HFFc6 (cell line): ENCODE data around the gene MT1F. TPM values are rescaled to one million over a fixed set of nuclear protein-coding genes. Genes with fewer than 3 reads are reported as not detected.

Source experiments
- DNase-seq: peaks from one replicate; pipeline ENCODE4 v3.0.0-alpha.2; 2018
- H3K27ac Mint-ChIP-seq: 2 replicates; pipeline ENCODE4 v1.8.0; 2020; ENCODE audit warnings: mild to moderate bottlenecking, mixed read lengths
- H3K27me3 Mint-ChIP-seq: 2 replicates; pipeline ENCODE4 v1.8.0; 2021; ENCODE audit warnings: mild to moderate bottlenecking, moderate library complexity, mixed read lengths; ENCODE audit not compliant: insufficient read depth
- H3K36me3 Mint-ChIP-seq: 2 replicates; pipeline ENCODE4 v1.8.0; 2021; ENCODE audit warnings: low read depth, mixed read lengths
- H3K4me1 Mint-ChIP-seq: 2 replicates; pipeline ENCODE4 v1.8.0; 2020; ENCODE audit warnings: low read depth, mixed read lengths
- H3K4me3 Mint-ChIP-seq: 2 replicates; pipeline ENCODE4 v1.8.0; 2020; ENCODE audit warnings: mild to moderate bottlenecking, moderate library complexity, mixed read lengths
- H3K9me3 Mint-ChIP-seq: 2 replicates; pipeline ENCODE4 v1.8.0; 2020; ENCODE audit warnings: mild to moderate bottlenecking, mixed read lengths
- long read RNA-seq: library from polyadenylated mRNA; unstranded; transcript quantifications from one replicate; pipeline ENCODE4 v2.0.0, GENCODE V29; 2019
- total RNA-seq, 6 experiments: library from RNA; stranded (reverse); fragmentation: NEBNext Ultra II Directional; extraction: Animal tissue kit (Norgen Biotek cat#: 25700); gene quantifications; 2 replicates in 1 of 6; 3 replicates in 5 of 6; pipeline ENCODE4 v1.2.3, GENCODE V29; 2021
- TF ChIP-seq, protein P1 (sequence below): fragments of 200-600 bp; sonication (generic); IDR thresholded peaks from 2 replicates; pipeline ENCODE4 v1.5.0; 2021; ENCODE audit warnings: antibody characterized with exemption, mild to moderate bottlenecking

Gene MT1F
- not detected for total RNA-seq
- long read RNA-seq, result 0 reads

GRCh38 chr16:56657555-56658326 is at the start of gene MT1F:
TSS of gene MT1F (plus strand) at chr16:56657959. CDS start at chr16:56658059, 100 bp downstream.
- H3K36me3 Mint-ChIP-seq, result 0 out of 2 replicates have a peak, but pooled peaks cover 3% of the 10 kb centered on the region
- H3K4me3 Mint-ChIP-seq, result peak within 1 kb of the TSS; percentile 81
- no peak within 1 kb of the TSS for H3K27ac Mint-ChIP-seq
- H3K9me3 Mint-ChIP-seq, result no peaks in the 10 kb centered on the region
- peaks cover 14% of the 10 kb centered on the region for H3K4me1 Mint-ChIP-seq
- no peak for DNase-seq
- TF ChIP-seq, protein P1, sequence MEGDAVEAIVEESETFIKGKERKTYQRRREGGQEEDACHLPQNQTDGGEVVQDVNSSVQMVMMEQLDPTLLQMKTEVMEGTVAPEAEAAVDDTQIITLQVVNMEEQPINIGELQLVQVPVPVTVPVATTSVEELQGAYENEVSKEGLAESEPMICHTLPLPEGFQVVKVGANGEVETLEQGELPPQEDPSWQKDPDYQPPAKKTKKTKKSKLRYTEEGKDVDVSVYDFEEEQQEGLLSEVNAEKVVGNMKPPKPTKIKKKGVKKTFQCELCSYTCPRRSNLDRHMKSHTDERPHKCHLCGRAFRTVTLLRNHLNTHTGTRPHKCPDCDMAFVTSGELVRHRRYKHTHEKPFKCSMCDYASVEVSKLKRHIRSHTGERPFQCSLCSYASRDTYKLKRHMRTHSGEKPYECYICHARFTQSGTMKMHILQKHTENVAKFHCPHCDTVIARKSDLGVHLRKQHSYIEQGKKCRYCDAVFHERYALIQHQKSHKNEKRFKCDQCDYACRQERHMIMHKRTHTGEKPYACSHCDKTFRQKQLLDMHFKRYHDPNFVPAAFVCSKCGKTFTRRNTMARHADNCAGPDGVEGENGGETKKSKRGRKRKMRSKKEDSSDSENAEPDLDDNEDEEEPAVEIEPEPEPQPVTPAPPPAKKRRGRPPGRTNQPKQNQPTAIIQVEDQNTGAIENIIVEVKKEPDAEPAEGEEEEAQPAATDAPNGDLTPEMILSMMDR, result no peak
- peaks cover 68% of the 10 kb centered on the region for H3K27me3 Mint-ChIP-seq

DNA sequence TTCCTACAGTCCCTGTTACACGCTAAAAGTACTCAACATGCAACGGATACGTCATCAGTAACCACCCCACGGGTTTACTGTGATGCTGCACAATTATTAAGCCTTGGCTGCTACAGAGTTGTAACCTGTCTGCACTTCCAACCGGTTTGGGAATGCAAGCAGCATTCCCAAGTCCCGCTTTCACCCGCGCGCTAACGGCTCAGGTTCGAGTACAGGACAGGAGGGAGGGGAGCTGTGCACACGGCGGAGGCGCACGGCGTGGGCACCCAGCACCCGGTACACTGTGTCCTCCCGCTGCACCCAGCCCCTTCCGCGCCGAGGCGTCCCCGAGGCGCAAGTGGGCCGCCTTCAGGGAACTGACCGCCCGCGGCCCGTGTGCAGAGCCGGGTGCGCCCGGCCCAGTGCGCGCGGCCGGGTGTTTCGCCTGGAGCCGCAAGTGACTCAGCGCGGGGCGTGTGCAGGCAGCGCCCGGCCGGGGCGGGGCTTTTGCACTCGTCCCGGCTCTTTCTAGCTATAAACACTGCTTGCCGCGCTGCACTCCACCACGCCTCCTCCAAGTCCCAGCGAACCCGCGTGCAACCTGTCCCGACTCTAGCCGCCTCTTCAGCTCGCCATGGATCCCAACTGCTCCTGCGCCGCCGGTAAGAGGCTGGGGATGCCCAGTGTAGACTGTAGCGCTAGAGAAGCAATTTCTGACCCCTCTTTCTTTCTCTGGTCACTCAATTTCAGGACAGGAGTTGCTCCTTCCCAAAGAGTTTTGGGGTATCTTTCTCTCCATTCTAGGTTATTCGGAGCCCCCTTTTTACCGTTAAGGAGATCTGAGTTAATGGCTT is 49.5 kb upstream of the MT1F start, which contains the start of gene MT2A:
MT2A (plus strand) TSS at position 542 of the 833 bp plus-strand sequence; CDS start at position 614, 72 bp downstream.
- H3K4me1 Mint-ChIP-seq, result peaks cover 71% of the 10 kb centered on the region
- peak within 1 kb of the TSS; percentile 100 for H3K27ac Mint-ChIP-seq
- TF ChIP-seq, protein P1, result no peak
- H3K9me3 Mint-ChIP-seq, result no peaks in the 10 kb centered on the region
- peaks cover 6% of the 10 kb centered on the region for H3K27me3 Mint-ChIP-seq
- DNase-seq, result peak; percentile 95
- H3K4me3 Mint-ChIP-seq, result peak within 1 kb of the TSS; percentile 98
- H3K36me3 Mint-ChIP-seq, result peaks cover 14% of the 10 kb centered on the region; the same call in 1 of the 2 replicates

DNA sequence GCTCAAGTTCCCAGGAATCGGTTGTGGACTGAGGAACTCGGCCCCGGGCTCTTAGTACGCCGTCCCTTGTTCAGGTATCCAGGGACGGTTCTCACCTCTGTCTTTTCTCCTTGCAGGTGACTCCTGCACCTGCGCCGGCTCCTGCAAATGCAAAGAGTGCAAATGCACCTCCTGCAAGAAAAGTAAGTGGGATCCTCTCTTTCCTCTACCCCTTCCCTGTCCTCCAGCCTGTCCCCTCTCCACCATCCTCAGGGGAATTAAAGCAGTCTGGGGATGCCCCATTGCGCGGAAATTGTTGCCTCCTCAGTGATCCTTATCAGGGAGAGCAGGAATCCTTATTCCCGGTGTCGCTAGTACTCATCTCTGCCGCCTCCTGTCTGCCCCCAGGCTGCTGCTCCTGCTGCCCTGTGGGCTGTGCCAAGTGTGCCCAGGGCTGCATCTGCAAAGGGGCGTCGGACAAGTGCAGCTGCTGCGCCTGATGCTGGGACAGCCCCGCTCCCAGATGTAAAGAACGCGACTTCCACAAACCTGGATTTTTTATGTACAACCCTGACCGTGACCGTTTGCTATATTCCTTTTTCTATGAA is 48.8 kb upstream of the MT1F start:
- DNase-seq, result no peak
- Mint-ChIP-seq H3K27ac (peak overlapping the region; percentile 96), H3K36me3 (peaks cover 14% of the 10 kb centered on the region; the same call in 1 of the 2 replicates), H3K9me3 (no peaks in the 10 kb centered on the region), H3K4me1 (peaks cover 73% of the 10 kb centered on the region), H3K4me3 (peak overlapping the region; percentile 98), H3K27me3 (peaks cover 6% of the 10 kb centered on the region)
- TF ChIP-seq, protein P1, result no peak

DNA sequence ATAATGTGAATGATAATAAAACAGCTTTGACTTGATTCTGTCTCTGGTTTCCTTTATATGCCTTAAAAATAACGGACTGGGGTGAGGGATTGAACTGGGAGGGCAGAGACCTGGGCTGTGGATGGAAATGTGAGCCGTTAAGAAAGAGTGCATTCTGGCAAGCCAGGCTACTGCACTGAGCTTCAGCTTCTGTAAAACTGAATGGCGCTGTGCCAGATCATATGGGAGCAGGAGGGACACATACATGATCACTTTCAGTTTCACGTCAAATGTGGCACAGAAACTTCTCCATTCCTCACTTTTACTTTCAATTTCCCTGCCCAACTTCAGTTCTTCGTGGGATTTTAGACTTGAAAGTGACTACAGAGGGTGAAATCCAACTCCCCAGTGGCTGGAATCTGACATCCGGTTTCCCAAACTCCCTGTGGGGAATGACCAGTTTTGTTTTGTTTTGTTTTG is 48.3 kb upstream of the MT1F start:
- DNase-seq, result peak; percentile 86
- TF ChIP-seq, protein P1, result no peak
- H3K36me3 Mint-ChIP-seq, result peaks cover 14% of the 10 kb centered on the region; the same call in 1 of the 2 replicates
- peaks cover 78% of the 10 kb centered on the region for H3K4me1 Mint-ChIP-seq
- H3K9me3 Mint-ChIP-seq, result no peaks in the 10 kb centered on the region
- H3K27ac Mint-ChIP-seq, result peak overlapping the region; percentile 96
- H3K27me3 Mint-ChIP-seq, result peaks cover 6% of the 10 kb centered on the region
- H3K4me3 Mint-ChIP-seq, result peak overlapping the region; percentile 98

GRCh38 chr16:56610017-56610608 is 47.6 kb upstream of the MT1F start:
- TF ChIP-seq, protein P1, result peak; percentile 23; the same call in 1 of the 2 replicates
- H3K4me3 Mint-ChIP-seq, result peak overlapping the region; percentile 98
- peaks cover 80% of the 10 kb centered on the region for H3K4me1 Mint-ChIP-seq
- H3K36me3 Mint-ChIP-seq, result peaks cover 14% of the 10 kb centered on the region; the same call in 1 of the 2 replicates
- peaks cover 4% of the 10 kb centered on the region for H3K27me3 Mint-ChIP-seq
- no peaks in the 10 kb centered on the region for H3K9me3 Mint-ChIP-seq
- peak; percentile 65 for DNase-seq
- H3K27ac Mint-ChIP-seq, result peak overlapping the region; percentile 96
